ENCODE results near the gene CAB39.

The CAB39 gene

GRCh38 chr2:230751062-230751461, 38.4 kb downstream of the CAB39 start:
- Histone ChIP-seq H3K27me3 (ENCODE audit: insufficient read depth, low read length) (no peaks in the 10 kb centered on the region), H3K9me3 (ENCODE audit: low read length) (no peaks in the 10 kb centered on the region), H3K4me3 (ENCODE audit: low read length) (no peak overlapping the region), H3K4me1 (ENCODE audit: insufficient read depth, low read length) (no peaks in the 10 kb centered on the region), H3K36me3 (ENCODE audit: insufficient read depth, low read length) (peaks cover 5% of the 10 kb centered on the region), H2AFZ (ENCODE audit: low read depth, low read length) (no peak overlapping the region)

- H3K27me3 ChIP-seq (ENCODE audit: insufficient read depth, low read length) = no peaks in the 10 kb centered on the region
- H3K4me3 ChIP-seq (ENCODE audit: low read length) = no peak overlapping the region
- H3K36me3 ChIP-seq (ENCODE audit: insufficient read depth, low read length) = no peaks in the 10 kb centered on the region
- no peak overlapping the region for H2AFZ ChIP-seq (ENCODE audit: low read depth, low read length)
- no peaks in the 10 kb centered on the region for H3K4me1 ChIP-seq (ENCODE audit: insufficient read depth, low read length)
- H3K9me3 ChIP-seq (ENCODE audit: low read length) = no peaks in the 10 kb centered on the region
Measured at GRCh38 chr2:230754200-230754599, 41.6 kb downstream of the CAB39 start.

DNA sequence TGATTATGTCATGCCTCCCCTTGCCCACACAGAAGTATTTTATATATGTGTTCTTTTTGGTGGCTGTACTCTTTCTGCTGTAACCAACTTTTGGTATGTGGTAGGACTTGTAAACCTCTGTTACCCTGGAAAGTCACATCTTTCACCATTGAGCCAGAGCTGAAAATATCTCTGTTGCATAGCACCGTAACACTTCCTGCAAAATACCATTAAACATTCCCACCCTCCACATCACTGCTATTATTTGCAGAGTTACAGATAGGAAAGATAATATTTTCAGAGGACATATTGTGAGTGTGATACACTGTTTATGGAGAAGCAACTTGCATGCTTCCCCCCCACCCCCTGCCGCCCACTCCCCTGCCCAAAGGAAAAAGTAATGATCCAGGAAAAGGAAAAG, 44.8 kb downstream of the CAB39 start:
- no peak overlapping the region for H2AFZ ChIP-seq (ENCODE audit: low read depth, low read length)
- H3K4me3 ChIP-seq (ENCODE audit: low read length) = no peak overlapping the region
- no peaks in the 10 kb centered on the region for H3K9me3 ChIP-seq (ENCODE audit: low read length)
- H3K4me1 ChIP-seq (ENCODE audit: insufficient read depth, low read length) = no peaks in the 10 kb centered on the region
- peaks cover 7% of the 10 kb centered on the region for H3K36me3 ChIP-seq (ENCODE audit: insufficient read depth, low read length)
- H3K27me3 ChIP-seq (ENCODE audit: insufficient read depth, low read length) = no peaks in the 10 kb centered on the region

DNA sequence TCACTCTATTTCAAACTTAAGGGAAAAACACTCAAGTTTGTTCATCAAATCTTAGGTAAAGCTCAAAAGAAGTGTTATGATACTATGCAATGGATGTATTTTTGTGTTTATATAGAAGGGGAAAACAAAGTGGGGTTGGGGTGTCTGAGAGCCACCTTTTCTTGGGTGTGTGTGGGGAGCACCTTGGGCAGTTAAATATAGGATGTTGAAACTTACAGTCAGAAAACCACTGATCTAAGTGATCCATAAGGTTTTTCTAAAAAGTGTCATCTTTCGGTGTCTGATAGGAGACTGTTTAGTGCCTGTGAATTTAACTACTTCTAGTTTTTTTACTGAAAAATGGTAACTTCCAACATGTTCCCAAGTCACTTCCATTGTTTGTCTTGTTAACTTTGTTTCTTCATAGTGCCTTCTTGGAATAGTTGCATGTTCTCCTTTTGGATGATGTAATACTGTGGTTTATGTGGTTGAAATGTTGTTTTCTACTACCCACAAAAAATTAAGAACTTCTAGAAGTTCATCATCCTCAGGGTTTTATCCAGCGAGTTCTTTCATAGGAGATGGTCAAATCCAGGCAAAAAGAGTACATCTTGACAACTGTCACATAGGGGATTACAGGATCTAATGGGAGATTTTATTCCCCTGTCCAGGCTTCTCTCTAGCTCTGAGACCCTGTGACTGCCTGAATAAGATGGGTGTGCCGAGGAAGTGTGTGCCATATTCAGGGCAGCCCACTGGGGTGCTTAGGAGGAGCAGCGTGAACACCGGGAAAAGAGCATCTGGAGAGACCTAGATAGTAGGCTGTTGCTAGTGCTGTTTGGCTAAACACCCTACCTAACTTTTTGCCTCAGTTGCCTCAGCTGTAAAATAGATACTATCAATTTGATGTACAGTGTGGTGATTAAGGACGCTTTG, 46.2 kb downstream of the CAB39 start:
- no peaks in the 10 kb centered on the region for H3K4me1 ChIP-seq (ENCODE audit: insufficient read depth, low read length)
- no peak overlapping the region for H3K4me3 ChIP-seq (ENCODE audit: low read length)
- H3K9me3 ChIP-seq (ENCODE audit: low read length) = no peaks in the 10 kb centered on the region
- H2AFZ ChIP-seq (ENCODE audit: low read depth, low read length) = no peak overlapping the region
- peaks cover 9% of the 10 kb centered on the region for H3K36me3 ChIP-seq (ENCODE audit: insufficient read depth, low read length)
- H3K27me3 ChIP-seq (ENCODE audit: insufficient read depth, low read length) = no peaks in the 10 kb centered on the region

- Histone ChIP-seq H3K36me3 (ENCODE audit: insufficient read depth, low read length) (peaks cover 12% of the 10 kb centered on the region), H3K9me3 (ENCODE audit: low read length) (no peaks in the 10 kb centered on the region), H3K27me3 (ENCODE audit: insufficient read depth, low read length) (no peaks in the 10 kb centered on the region), H3K4me3 (ENCODE audit: low read length) (no peak overlapping the region), H3K4me1 (ENCODE audit: insufficient read depth, low read length) (no peaks in the 10 kb centered on the region), H2AFZ (ENCODE audit: low read depth, low read length) (no peak overlapping the region)
Measured at GRCh38 chr2:230759481-230760167, 47.0 kb downstream of the CAB39 start.

GRCh38 chr2:230761704-230762103, 49.1 kb downstream of the CAB39 start:
- Histone ChIP-seq H3K36me3 (ENCODE audit: insufficient read depth, low read length) (peaks cover 26% of the 10 kb centered on the region), H2AFZ (ENCODE audit: low read depth, low read length) (no peak overlapping the region), H3K9me3 (ENCODE audit: low read length) (no peaks in the 10 kb centered on the region), H3K27me3 (ENCODE audit: insufficient read depth, low read length) (no peaks in the 10 kb centered on the region), H3K4me1 (ENCODE audit: insufficient read depth, low read length) (no peaks in the 10 kb centered on the region), H3K4me3 (ENCODE audit: low read length) (no peak overlapping the region)

DNA sequence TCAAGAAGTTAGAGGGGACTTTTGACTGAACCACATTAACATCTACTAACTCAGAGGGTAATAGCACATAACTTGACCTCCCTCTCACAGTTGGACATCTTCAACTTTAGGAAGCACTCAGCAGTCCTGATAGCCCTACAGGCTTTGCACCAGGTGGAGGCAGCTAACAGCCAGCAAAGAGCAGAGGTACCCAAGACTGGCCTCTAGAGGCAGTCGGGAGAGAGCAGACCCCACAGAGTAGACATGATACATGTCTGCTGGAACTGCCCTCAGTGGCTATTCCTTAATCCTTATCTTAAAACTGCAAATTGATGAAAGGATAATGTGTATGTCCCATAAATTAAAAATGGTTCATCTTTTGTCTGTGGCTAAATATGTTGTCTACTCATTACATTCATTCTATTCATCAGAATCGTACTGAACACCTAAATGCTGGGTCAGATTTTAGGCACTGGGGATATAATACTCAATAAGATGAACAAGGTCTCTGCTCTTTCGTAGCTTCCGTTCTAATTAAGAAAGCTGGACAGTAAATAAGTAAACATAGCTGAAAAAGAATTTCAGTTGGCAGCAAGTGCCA, 49.8 kb downstream of the CAB39 start:
- H3K36me3 ChIP-seq (ENCODE audit: insufficient read depth, low read length) = peaks cover 26% of the 10 kb centered on the region
- H3K4me1 ChIP-seq (ENCODE audit: insufficient read depth, low read length) = no peaks in the 10 kb centered on the region
- no peaks in the 10 kb centered on the region for H3K9me3 ChIP-seq (ENCODE audit: low read length)
- no peak overlapping the region for H3K4me3 ChIP-seq (ENCODE audit: low read length)
- no peaks in the 10 kb centered on the region for H3K27me3 ChIP-seq (ENCODE audit: insufficient read depth, low read length)
- no peak overlapping the region for H2AFZ ChIP-seq (ENCODE audit: low read depth, low read length)

GRCh38 chr2:230764346-230764745, 51.7 kb downstream of the CAB39 start:
- Histone ChIP-seq H2AFZ (ENCODE audit: low read depth, low read length) (no peak overlapping the region), H3K9me3 (ENCODE audit: low read length) (no peaks in the 10 kb centered on the region), H3K27me3 (ENCODE audit: insufficient read depth, low read length) (no peaks in the 10 kb centered on the region), H3K36me3 (ENCODE audit: insufficient read depth, low read length) (peaks cover 31% of the 10 kb centered on the region), H3K4me1 (ENCODE audit: insufficient read depth, low read length) (no peaks in the 10 kb centered on the region), H3K4me3 (ENCODE audit: low read length) (no peak overlapping the region)

GRCh38 chr2:230765611-230766300, 53.1 kb downstream of the CAB39 start:
- H3K27me3 ChIP-seq (ENCODE audit: insufficient read depth, low read length) = no peaks in the 10 kb centered on the region
- H3K4me3 ChIP-seq (ENCODE audit: low read length) = no peak overlapping the region
- H3K36me3 ChIP-seq (ENCODE audit: insufficient read depth, low read length) = peaks cover 28% of the 10 kb centered on the region
- H3K9me3 ChIP-seq (ENCODE audit: low read length) = no peaks in the 10 kb centered on the region
- H2AFZ ChIP-seq (ENCODE audit: low read depth, low read length) = no peak overlapping the region
- H3K4me1 ChIP-seq (ENCODE audit: insufficient read depth, low read length) = no peaks in the 10 kb centered on the region

DNA sequence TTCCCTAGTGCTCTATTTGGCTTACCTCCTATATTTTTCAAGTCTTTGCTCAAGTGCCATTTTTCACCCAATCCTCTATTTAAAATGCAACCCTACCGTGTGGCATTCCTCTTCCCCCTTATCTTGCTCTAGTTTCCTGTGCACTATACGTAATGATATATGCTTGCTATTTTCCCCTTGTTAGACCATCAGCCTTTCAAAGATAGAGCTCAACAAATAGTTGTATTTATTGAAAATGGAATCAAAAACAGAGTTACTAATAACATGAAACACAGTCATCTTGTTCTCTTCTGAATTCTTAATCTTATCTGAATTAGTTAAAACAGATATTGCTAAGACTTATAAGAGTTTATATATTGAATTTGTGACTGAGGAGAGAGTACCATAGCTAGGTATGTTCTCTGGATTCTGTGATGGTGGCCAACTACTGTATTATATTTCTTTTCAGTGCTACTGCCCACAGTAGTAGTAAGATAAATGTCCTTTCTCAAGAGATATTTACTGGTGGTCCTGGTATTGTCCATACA, 55.3 kb downstream of the CAB39 start:
- peaks cover 2% of the 10 kb centered on the region for H3K9me3 ChIP-seq (ENCODE audit: low read length)
- H2AFZ ChIP-seq (ENCODE audit: low read depth, low read length) = no peak overlapping the region
- H3K4me1 ChIP-seq (ENCODE audit: insufficient read depth, low read length) = no peaks in the 10 kb centered on the region
- no peaks in the 10 kb centered on the region for H3K27me3 ChIP-seq (ENCODE audit: insufficient read depth, low read length)
- peaks cover 23% of the 10 kb centered on the region for H3K36me3 ChIP-seq (ENCODE audit: insufficient read depth, low read length)
- H3K4me3 ChIP-seq (ENCODE audit: low read length) = no peak overlapping the region

DNA sequence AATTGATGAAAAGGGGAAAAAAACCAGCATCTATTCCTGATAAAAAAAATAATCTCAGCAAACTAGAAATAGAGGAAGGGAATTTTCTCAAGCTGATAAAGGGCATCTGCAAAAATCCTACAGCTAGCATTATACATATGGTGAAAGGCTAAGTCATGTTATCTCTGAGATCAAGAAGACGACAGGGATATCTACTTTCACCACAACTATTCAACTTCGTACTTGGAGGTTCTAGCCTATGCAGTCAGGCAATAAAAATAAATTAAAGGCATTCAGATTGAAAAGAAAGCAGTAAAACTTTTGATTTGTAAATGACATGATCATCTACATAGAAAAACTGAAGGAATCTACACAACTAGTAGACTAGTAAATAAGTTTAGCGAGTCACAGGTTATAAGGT, 58.2 kb downstream of the CAB39 start:
- Histone ChIP-seq H3K4me3 (ENCODE audit: low read length) (no peak overlapping the region), H3K9me3 (ENCODE audit: low read length) (peaks cover 3% of the 10 kb centered on the region), H3K4me1 (ENCODE audit: insufficient read depth, low read length) (no peaks in the 10 kb centered on the region), H2AFZ (ENCODE audit: low read depth, low read length) (no peak overlapping the region), H3K27me3 (ENCODE audit: insufficient read depth, low read length) (no peaks in the 10 kb centered on the region), H3K36me3 (ENCODE audit: insufficient read depth, low read length) (peaks cover 16% of the 10 kb centered on the region)

DNA sequence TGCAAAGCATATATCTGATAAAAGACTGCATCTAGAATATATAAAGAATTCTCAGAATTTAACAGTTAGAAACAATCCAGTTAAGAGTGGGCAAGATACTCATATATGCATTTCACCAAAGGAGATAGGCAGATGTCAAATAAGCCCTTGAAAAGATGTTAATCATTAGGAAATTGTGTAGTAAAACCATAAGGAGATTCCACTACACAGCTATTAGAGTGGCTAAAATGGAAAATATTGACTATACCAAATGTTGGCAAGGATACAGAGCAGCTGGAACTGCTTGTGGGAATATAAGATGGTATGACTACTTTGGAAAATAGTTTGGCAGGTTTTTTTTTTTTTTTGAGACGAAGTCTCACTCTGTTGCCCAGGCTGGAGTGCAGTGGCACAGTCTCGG, 59.5 kb downstream of the CAB39 start:
- Histone ChIP-seq H3K27me3 (ENCODE audit: insufficient read depth, low read length) (no peaks in the 10 kb centered on the region), H3K4me3 (ENCODE audit: low read length) (no peak overlapping the region), H3K4me1 (ENCODE audit: insufficient read depth, low read length) (no peaks in the 10 kb centered on the region), H2AFZ (ENCODE audit: low read depth, low read length) (no peak overlapping the region), H3K36me3 (ENCODE audit: insufficient read depth, low read length) (peaks cover 11% of the 10 kb centered on the region), H3K9me3 (ENCODE audit: low read length) (peaks cover 3% of the 10 kb centered on the region)

Data from neuron (in vitro differentiated cells).